Measurements from ENCODE around the gene SMIM15.

- TF ChIP-seq POLR2A (IDR thresholded peaks at IDR 0.05) = no peak
- TF ChIP-seq CTCF (IDR thresholded peaks at IDR 0.05) = no peak
- no peak for TF ChIP-seq POLR2AphosphoS5 (IDR thresholded peaks at IDR 0.05)
- no peak for TF ChIP-seq EP300 (IDR thresholded peaks at IDR 0.05)
These were observed 41.7 kb downstream of the SMIM15 start for GRCh38 chr5:61120534-61120933.
